HG03039 (cell line): Measurements from ENCODE around the gene MUSTN1.

Source experiments
- ATAC-seq: cut with Tn5 transposase; IDR thresholded peaks from one replicate; pipeline ENCODE4 v1.9.1; 2021; ENCODE audit warnings: mild to moderate bottlenecking, moderate library complexity; ENCODE audit not compliant: unreplicated experiment

The MUSTN1 gene

DNA sequence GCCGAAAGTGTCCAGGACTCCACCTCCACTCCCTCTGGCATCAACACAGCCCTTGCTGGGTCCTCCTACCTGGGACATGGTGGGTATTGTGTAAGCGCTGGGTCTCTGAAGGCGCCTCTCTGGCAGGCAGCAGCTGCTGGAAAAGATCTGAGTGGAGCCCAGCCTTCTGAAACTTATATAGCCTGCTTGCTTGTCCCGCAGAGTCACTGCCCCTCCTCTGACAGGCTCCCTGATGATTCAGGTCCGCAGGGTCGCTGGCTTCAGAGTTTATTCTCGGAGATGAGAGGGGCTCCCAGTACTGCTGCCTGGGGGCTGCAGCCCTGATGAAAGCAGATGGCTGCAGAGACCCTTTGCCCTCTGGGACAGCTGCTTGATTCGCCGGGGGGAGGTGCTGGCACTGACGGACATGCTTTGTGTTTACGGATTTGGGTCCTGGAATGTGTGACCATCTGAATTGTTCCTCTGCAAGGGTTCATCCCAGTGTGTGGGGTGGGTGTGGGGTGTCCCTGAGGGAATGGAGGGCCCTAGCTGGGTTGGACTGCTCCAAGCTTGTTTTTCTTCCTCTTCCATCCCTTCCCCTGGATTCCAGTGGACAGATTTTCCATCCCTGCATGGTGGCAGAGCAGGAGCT is at the start of gene MUSTN1:
TSS of gene MUSTN1 (minus strand) at position 149 of the 631 bp plus-strand sequence. CDS start at position 78, 71 bp downstream.
- no peak for ATAC-seq

DNA sequence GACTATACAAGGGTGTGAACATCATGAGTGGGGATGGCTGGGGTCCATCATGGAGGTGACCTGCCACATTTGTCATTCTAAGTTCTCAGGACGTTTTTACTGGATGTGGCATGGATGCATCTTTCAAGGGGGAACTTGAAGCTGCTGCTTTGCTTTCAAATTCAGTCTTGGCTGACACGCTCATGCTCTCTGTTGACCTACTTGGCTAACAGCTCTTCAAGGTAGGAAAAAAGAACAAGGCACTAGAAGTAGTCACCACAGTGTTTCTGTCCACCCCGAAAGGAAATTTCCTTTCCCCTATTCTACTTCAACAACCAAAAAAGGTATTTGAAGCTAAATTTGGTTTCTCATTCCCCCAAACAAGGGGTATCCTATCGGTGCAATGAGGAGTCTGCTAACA is 47.6 kb upstream of the MUSTN1 start:
- ATAC-seq = no peak

DNA sequence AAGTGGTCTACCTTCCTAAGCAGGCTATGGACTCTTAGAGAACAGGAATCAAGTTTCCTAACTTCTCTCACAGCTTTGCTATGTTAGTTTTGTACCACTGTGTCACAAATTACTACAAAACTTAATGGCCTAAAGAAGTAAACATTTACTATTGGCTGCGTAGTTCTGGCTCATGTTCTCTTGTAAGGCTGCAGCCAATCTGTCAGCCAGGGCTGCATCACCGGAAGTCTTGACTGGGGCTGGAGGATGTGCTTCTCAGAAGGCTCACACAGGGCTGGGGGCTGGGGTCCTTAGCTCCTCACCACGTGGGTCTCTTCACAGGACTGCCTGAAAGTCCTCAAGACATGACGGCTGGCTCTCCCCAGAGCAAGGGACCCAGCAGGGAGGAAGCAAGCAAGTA is 47.1 kb upstream of the MUSTN1 start:
- ATAC-seq = no peak

- no peak for ATAC-seq
These were observed 45.7 kb upstream of the MUSTN1 start for GRCh38 chr3:52880474-52880873.

GRCh38 chr3:52880047-52880446 is 45.2 kb upstream of the MUSTN1 start:
- no peak for ATAC-seq

DNA sequence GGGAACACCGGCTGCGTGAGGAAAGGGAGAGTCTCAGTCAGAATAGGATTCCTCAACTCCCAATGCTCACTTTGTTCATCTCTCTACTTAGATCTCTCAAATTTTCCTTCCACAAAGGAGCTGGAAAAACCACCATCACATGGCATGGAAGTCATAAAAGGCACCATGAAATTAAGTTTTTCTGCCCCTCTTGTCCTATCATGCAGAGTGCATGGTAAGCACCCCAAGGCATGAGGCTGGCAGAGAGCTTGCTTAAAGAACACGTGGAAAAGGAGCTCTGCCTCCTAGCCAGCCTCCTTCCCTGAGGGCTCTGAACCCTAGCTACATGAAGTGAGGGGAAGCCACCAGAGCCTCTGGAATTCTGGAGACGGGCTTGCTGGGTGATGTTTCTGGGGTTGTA is 44.8 kb upstream of the MUSTN1 start:
- no peak for ATAC-seq

GRCh38 chr3:52879090-52879489 is 44.3 kb upstream of the MUSTN1 start:
- ATAC-seq = no peak

- ATAC-seq = no peak
These were observed 42.3 kb upstream of the MUSTN1 start for GRCh38 chr3:52877085-52877484.

DNA sequence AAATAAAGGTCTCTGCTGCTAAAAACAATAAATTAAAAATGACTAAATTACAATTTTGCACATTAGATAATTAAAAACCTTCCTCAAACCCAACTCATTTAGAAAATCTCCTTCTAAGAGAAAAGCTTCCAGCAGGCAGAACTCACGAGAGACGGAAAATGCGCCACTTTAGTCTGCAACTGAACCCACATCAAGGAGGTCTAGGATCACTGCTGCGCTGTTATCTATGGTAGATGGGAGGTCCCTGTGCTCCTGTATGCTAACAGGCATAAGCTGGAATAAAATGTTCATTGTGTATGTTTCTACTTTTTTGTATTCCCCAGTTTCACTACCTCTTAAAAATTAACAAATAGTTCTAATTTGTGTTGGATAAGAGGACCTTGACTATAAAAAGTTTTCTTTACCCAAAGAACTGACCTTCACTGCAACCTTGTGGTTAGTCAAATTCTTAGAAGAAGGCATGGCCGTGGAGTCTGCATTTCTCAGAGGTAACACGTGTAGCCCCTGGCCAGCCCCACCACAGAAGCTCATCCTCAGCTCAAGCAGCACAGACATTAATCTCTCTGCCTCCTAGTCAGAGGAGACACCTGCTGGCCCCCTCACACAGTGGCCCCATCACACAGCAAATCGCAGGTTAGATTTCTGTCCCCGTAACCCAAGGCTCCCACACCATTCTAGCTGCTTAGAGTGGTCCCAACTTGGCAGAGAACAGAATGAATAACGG is 40.2 kb upstream of the MUSTN1 start:
- ATAC-seq = no peak

DNA sequence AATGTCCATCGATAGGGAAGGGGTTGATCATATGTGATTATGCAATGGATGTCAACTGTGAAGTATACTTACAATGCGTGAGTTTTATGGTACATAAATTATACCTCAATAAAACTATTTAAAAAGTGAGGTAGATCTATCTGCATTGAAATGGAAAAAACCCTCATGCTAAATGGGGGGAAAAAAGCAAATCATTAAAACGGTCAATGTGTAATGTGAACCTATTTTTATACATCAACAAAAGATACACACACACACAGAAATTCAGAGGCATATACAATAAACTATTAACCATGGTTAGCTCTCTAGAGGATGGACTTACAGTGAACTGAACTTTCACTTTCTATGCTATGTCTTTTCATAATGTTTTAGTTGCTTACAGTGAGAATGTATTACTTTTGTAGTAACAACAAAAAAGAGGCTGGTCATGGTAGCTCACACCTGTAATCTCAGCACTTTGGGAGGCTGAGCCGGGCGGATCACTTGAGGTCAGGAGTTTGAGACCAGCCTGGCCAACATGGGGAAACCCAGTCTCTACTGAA is 39.4 kb upstream of the MUSTN1 start:
- ATAC-seq = no peak

GRCh38 chr3:52873433-52874159 is 38.8 kb upstream of the MUSTN1 start:
- no peak for ATAC-seq

GRCh38 chr3:52872245-52872644 is 37.4 kb upstream of the MUSTN1 start:
- ATAC-seq = no peak

- no peak for ATAC-seq
These were observed 36.9 kb upstream of the MUSTN1 start for GRCh38 chr3:52871761-52872160.

DNA sequence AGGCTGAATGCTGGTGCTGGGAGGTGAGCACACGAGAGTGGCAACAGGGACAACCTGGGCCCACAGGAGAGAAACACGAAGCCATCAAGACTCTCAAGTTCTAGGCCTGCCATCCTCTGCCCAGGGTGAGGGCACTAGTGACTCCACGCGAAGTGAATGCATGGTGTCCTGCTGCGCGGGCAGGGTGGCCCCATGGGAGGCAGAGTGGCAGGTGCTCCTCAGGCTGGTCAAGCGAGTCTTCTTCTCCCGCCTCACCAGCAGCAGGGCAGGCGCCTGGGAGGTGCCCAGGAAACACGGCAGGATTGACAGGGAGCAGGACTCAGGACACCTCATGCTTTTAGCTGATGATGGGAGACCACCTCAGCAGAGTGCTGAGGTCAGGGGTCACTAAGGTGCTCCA is 35.7 kb upstream of the MUSTN1 start:
- no peak for ATAC-seq

GRCh38 chr3:52866427-52866826 is 31.6 kb upstream of the MUSTN1 start:
- no peak for ATAC-seq

DNA sequence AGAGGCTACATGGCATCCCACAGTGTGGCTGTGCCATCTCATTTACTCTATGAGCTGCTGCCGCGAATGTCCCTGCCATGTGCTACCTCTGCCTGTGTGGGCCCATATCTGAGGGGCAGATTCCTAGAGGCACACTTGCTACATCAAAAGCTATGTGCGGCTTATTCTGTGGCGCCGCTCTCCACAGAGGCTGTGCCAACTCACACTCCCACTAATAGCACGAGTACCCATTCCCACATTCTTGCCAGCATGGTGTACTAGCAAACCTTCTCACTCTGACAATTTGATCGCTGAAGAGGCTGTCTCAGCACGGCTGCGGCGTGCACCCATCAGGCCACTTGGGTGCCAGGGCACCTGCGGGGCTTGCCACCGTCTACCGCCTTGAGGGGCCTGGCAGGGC is 31.2 kb upstream of the MUSTN1 start:
- ATAC-seq = no peak

GRCh38 chr3:52860424-52860768 is 25.6 kb upstream of the MUSTN1 start:
- ATAC-seq = no peak

- no peak for ATAC-seq
These were observed 25.0 kb upstream of the MUSTN1 start for GRCh38 chr3:52859686-52860423.

DNA sequence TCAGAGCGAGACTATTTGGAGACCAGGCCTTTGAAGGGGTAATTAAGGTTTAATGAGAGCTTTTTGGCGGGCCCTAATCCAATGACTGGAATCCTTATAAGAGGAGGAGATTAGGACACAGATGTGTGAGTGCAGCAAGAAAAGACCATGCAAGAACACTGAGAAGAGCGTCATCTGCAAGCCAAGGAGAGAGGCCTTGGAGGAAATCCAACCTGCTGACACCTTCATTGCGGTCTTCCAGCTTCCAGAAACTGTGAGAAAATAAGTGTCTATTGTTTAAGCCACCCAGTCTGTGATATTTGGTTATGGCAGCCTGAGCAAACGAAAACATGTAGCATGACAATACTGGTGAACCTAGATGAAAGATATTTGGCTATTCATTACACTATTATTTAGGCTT is 23.0 kb upstream of the MUSTN1 start:
- no peak for ATAC-seq

GRCh38 chr3:52857133-52857532 is 22.3 kb upstream of the MUSTN1 start:
- no peak for ATAC-seq

DNA sequence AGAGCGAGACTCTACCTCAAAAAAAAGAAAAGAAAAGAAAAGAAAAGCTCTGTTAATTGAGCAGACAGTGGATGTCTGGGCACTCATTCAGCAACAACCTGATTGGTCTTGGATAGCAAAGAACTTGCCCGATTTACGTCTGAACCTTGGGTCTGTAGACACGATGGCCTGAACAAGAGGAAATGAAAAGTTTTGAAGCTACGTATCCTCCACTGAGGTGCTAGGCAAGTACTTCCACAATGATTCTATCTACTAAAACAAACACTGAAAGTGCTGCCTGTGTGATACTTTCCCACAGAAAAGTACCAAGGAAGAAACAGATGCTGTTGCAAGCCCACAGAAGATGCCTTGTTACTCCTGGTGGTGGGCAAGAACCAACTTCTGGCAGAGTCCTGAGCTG is 21.8 kb upstream of the MUSTN1 start:
- no peak for ATAC-seq
